ENCODE measurements around the gene SORCS2.

Gene SORCS2

GRCh38 chr4:7330031-7330596 is 137.8 kb downstream of the SORCS2 start:
- no peak for DNase-seq

DNA sequence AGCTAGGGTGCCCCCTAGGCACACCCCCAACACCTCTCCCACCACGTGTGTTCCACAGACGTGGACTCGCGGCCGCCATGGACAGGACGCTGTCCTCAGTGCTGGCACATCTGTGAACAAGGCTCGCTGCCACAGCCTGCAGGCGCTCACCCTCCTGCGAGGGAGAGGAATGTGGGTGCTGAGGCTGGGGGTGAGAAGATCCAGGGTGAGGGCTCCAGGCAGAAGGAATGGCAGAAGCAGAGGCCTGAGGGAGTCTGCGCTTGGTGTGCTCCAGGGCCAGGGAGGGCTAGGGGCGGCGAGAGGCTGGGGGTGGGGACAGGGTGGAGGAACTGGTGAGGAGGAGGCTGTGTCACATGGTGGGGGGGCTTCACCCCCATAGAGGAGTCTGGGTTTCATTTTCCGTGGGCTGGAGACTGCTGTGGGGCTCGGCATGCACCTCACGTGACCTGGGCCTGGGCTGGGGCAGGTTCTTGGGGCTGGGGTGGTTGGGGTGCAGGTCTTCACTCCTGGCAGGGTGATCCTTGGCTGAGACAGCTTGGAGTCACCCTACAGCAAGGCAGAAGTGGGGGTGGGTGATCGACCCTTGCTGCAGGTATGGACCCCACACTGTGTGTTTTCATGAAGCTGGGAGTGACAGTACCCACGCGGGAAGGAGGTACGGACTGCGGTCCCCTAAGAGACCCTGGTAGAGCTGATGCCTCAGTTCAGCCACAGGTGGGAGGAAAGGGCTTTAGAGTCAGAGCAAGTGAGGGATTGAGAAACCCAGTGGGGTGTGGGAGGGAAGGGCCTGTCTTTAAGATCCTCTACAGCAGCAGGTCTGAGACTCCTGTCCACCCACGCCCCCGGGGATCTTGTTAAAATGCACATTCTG is 138.7 kb downstream of the SORCS2 start:
- no peak for DNase-seq

DNA sequence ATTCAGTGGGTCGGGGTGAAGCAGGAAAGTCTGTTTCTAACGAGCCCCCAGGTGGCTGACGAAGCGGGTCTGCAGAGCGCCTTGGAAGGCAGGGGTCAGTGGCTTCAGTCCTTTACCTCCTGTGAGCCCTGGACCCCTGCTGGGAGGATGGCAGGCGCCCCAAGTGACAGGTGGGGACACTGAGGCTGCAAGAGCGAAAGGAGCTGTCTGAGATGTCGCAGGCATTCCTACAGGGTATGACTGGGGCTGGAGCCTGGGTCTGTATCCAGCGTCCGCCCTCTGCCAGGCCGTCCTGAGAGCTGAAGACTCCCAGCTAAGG is 139.3 kb downstream of the SORCS2 start:
- DNase-seq, result no peak

DNA sequence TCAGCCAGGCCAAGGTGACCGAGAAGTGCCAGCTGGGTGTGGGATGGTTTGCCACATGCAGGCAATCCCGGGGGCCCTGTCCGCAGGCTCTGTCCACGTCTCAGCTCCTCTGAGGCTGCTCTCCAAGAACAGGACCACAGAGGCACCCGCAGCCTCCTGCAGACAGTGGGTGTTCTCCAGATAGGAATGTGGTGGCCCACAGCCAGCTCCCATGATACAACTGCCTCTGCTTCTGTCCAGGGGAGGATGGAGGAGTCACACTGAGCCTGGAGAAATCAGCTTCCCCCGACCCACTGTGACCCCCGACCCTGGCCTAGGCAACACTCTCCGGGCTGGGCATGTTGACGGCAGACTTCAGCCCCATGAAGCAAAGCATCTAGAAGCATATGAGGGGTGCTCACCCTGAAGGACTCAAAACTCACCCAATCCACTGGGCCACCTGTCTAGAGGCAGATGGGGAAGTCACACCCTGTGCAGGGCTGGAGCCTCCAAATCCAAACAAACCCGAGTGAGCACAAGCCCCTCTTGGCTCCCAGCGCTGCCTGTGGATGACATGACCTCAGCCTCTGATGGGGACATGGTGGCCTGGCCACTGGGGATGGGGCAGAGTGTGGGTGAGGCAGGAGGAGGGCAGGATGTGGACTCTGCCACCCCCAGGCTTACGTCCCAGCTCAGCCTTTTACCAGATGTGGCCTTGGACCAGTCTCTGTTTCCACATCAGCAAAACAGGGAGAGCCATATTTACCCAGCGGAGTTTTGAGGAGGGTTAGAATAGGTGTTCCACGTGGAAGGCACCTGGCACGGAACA is 140.1 kb downstream of the SORCS2 start:
- DNase-seq, result no peak

DNA sequence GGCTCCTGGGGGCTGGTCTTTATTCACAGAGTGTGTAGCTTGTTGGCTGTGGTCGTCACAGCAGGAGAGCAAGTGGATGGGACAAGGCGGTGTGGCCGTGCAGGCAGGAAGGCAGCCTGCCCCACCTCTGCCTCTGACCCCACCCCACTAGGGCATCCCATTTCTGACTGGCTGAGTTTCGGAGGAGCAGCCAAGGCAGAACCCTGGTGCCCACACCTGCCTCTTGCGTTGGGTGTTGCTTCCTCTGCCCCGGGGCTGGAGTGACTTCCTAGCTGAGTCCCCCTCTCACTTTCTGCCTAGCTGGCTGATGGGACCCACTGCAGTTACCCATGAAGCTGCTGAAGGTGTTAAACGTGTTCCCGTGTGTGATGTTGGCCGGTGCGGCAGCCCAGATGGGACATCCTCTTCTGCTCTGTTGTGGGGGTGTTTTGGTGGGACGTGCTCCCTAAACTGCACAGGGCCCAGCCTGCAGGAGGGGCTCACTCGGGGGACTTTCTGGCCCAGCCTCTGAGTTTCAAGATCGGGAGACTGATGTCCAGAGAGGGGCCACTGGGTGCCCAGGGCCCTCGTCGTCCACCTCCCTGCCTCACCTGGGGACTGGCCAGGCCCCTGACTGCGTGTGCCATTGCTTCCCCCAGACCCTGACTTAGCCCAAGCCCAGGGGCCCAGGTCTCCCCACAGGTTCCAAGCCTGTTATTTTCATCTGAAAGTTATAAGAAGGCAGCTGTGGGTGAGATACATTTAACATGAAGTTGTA is 140.9 kb downstream of the SORCS2 start:
- no peak for DNase-seq

DNA sequence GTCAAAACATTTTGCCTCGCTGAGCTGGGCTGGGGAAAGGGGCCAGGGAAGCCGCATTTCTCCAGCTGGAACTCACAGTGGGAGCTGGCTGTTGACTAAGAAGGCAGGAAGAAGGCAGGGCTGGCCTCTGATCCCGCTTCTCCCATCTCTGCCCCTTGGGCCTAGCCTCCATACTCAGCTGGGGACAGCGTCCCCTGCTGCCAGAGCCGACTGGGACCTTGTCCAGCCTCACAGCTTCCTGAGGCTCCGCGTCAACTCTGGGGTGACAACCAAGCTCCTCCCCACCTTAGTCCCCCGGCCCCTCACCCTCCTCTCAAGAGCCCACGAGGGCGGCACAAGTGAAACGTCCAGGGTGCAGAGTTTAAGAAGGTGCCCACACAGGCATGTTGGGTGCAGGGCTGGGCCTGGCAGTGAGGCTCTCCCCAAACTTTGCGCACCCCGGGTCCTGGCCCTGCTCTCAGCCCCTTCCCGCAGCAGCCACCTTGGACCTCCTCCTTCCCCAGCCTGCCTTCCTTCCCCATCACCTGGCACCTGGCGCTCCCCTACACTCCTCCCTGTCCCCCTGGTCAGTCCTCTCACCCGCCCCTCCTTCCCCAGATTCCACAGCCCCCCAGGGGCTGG is 141.6 kb downstream of the SORCS2 start:
- no peak for DNase-seq

GRCh38 chr4:7334521-7335275 is 142.4 kb downstream of the SORCS2 start:
- no peak for DNase-seq

DNA sequence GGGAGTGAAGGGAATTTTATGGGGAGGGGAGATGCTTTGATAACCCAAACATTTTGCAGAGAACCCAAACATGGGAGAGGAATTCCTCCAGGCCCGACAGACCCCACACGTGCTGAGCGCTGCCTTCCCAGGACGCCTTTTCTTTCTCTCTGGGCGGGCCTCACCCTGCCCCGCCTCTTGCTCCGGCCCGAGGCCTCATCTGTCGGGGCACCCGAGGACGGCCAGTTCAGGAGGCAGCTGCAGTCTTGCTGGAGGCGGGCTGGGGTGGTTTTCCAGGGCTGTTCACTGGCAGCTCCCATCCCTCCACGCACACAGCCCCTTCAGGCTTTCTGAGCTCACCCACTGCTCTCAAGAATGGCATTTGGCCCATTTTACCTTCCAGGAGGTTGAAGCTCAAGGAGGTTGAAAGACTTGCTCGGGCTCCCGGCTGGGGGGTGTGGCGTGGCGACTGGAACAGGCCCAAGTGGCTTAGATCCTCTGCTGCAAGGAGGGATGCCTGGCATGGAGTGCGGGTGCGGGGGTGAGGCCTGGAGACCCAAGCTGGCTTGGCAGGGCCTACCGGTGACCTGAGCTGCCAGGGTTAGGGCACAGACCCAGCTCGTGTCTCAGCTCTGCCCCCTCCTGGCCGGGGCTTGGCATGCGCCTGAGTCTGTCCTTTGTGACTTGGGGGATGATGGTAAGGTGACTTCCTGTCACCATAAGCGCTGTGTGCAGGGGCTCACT is 143.2 kb downstream of the SORCS2 start:
- DNase-seq, result peak; percentile 30 to 46

- no peak for DNase-seq
Observed at GRCh38 chr4:7336067-7336569, 143.8 kb downstream of the SORCS2 start.

GRCh38 chr4:7336732-7337131 is 144.4 kb downstream of the SORCS2 start:
- DNase-seq, result no peak

- DNase-seq, result no peak
Observed at GRCh38 chr4:7337196-7338058, 145.1 kb downstream of the SORCS2 start.

DNA sequence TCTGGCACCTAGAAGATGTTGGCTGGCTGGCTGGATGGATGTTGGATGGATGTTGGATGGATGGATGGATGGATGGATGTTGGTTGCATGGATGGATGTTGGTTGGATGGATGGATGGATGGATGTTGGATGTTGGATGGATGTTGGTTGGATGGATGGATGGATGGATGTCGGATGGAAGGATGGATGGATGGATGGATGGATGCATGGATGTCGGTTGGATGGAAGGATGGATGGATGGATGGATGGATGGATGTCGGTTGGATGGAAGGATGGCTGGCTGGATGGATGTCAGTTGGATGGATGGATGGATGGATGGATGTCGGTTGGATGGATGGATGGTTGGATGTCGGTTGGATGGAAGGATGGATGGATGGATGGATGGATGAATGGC is 145.7 kb downstream of the SORCS2 start:
- no peak for DNase-seq

DNA sequence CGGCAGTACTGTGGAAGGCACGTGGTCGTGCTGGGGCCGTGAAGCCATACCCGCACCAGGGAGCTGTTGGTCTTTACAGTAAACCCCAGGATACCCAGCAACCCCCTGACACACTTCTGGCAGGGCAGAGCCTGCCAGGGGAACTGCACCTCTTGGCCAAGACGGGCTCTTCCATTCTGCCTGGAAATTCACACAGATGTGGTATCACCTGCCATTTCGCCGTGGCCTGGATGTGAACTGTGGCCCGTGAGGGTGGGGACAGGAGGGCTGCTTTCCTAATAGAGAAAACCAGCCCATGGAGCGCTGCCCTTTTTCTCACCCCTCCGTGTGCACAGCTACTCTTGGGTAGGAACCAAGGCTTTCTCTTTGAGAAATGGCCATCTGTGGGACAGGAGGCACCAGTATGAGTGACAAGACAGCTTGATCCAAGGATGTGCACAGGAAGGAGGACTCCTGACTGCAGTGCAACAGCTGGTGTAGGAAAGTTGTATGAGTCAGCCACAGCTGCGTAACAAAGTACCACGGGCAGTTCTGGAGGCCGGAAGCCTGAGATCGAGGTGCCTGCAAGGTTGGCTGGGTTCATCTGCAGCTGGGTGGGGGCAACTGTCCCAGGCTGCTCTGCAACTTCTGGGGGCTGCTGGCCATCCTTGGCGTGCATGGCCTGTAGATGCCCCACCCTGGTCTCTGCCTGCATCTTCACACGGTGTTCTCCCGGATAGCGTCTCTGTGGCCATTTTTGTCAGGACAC is 146.7 kb downstream of the SORCS2 start:
- DNase-seq, result no peak

- no peak for DNase-seq
Observed at GRCh38 chr4:7339751-7340552, 147.6 kb downstream of the SORCS2 start.

GRCh38 chr4:7340553-7341433 is 148.5 kb downstream of the SORCS2 start:
- DNase-seq, result no peak

DNA sequence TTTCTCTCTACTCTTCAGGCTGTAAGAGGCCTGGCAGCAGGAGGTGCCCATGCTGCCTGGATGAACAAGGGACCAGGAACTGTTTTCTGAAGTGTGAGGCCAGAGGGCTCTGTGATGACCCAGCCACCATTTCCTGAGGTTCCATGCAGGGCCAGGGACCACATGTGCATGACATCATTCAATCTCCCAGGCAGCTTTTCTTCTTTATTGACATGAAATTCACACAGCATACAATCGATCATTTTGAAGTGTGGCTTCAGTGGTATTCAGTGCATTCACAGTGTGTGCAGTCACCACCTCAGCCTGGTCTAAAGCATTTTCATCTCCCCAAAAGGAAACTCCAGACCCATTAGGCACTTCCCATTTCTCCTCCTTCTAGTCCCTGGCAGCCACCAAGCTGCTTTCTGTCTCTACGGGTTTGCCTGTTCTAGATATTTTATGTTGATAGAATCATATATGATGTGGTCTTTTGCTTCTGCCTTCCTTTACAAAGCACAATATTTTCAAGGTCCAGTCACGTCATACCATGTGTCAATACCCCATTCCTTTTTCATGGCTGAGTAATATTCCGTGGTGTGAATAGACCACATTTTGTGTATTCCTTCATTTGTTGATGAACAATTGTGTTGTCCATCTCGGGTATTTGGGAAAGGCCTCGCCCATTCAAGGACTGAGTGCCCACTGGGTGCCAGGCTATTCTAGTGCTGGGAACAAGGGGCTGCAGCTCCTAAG is 149.3 kb downstream of the SORCS2 start:
- DNase-seq, result no peak
